BE2C (cell line): Measurements from ENCODE around the gene SERPINE2.

Experiments
- DNase-seq: peaks from one replicate; pipeline ENCODE4 v3.0.0-alpha.2; 2020
- H3K27me3 ChIP-seq: fragments of 250-450 bp; sonication (Bioruptor Pico); 2 replicates; pipeline ENCODE4 v1.5.1; 2020; ENCODE audit warnings: mild to moderate bottlenecking
- H3K36me3 ChIP-seq: fragments of 250-450 bp; sonication (Bioruptor Pico); 2 replicates; pipeline ENCODE4 v1.5.1; 2020; ENCODE audit warnings: mild to moderate bottlenecking
- H3K4me1 ChIP-seq: fragments of 250-450 bp; sonication (Bioruptor Pico); 2 replicates; pipeline ENCODE4 v1.5.1; 2020
- H3K4me3 ChIP-seq: 2 replicates; pipeline ENCODE4 v1.5.1; 2011; ENCODE audit warnings: low read depth, low read length
- H3K9me3 ChIP-seq: fragments of 250-450 bp; sonication (Bioruptor Pico); 2 replicates; pipeline ENCODE4 v1.5.1; 2020
- TF ChIP-seq, protein P1 (sequence below): IDR thresholded peaks from 2 replicates; pipeline ENCODE4 v1.5.1; 2012; ENCODE audit warnings: mild to moderate bottlenecking, low read depth, low read length

Gene SERPINE2

DNA sequence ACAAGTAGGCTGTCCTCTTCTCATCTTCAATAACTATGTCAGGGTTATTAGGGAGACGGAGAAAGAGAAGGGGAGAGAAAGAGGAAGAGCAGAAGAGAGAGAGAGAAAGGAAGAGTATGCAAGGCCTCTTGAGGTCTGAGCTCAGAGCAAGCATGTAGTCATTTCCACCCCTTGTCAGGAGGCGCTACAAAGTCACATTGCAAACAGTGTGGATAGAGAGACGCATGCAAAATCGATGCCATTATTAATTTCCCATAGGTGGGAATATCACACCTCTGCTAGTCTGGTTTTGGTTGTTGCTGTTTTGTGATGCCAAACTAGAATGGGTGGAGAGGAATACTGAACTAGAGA lies 24.2 kb upstream of the SERPINE2 start:
- H3K4me1 ChIP-seq: no peaks in the 10 kb centered on the region
- H3K36me3 ChIP-seq: no peaks in the 10 kb centered on the region
- H3K27me3 ChIP-seq: no peaks in the 10 kb centered on the region; the same call in 1 of the 2 replicates
- no peaks in the 10 kb centered on the region for H3K9me3 ChIP-seq
- H3K4me3 ChIP-seq: no peak overlapping the region
- no peak for DNase-seq
- TF ChIP-seq, protein P1, sequence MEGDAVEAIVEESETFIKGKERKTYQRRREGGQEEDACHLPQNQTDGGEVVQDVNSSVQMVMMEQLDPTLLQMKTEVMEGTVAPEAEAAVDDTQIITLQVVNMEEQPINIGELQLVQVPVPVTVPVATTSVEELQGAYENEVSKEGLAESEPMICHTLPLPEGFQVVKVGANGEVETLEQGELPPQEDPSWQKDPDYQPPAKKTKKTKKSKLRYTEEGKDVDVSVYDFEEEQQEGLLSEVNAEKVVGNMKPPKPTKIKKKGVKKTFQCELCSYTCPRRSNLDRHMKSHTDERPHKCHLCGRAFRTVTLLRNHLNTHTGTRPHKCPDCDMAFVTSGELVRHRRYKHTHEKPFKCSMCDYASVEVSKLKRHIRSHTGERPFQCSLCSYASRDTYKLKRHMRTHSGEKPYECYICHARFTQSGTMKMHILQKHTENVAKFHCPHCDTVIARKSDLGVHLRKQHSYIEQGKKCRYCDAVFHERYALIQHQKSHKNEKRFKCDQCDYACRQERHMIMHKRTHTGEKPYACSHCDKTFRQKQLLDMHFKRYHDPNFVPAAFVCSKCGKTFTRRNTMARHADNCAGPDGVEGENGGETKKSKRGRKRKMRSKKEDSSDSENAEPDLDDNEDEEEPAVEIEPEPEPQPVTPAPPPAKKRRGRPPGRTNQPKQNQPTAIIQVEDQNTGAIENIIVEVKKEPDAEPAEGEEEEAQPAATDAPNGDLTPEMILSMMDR: no peak

GRCh38 chr2:224062481-224063297 lies 23.6 kb upstream of the SERPINE2 start:
- no peak for DNase-seq
- no peaks in the 10 kb centered on the region for H3K9me3 ChIP-seq
- no peaks in the 10 kb centered on the region; the same call in 1 of the 2 replicates for H3K27me3 ChIP-seq
- TF ChIP-seq, protein P1: no peak
- H3K36me3 ChIP-seq: no peaks in the 10 kb centered on the region
- no peak overlapping the region for H3K4me3 ChIP-seq
- H3K4me1 ChIP-seq: no peaks in the 10 kb centered on the region

DNA sequence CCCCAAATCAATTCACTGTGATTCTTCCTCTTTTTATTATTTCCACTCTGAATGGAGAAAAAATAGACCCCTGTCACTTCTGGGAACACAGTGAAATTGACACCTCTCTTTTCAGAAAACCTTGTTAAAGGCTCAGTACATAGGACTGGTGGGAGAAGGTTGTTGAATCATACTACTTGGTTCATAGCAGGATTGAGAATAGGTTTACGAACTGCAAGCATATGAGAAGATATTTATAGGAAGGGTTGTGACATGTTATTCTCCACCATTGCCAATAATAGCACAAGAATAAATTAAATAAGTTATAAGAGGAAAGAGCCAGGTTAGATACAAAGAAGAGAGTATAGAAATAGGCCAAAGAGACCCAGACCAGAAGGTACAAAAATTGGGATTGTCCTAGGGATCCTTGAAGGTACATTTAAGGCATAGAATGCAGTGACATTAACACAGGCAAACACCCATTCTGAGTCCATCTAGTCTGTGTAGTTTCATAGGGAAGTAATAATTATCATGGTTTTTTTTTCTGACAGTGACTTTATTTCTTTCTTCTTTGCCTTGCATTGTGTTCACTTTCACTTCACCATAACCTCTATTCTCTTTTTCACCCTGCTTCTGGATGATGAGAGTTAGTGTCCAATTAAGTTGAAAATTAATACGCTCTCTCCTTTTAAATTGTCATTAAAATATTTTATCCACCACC lies 21.8 kb upstream of the SERPINE2 start:
- TF ChIP-seq, protein P1: no peak
- Histone ChIP-seq H3K4me3 (no peak overlapping the region), H3K9me3 (no peaks in the 10 kb centered on the region), H3K36me3 (no peaks in the 10 kb centered on the region), H3K27me3 (no peaks in the 10 kb centered on the region; the same call in 1 of the 2 replicates), H3K4me1 (no peaks in the 10 kb centered on the region)
- DNase-seq: no peak

- Histone ChIP-seq H3K36me3 (no peaks in the 10 kb centered on the region), H3K27me3 (no peaks in the 10 kb centered on the region), H3K4me1 (no peaks in the 10 kb centered on the region), H3K4me3 (no peak overlapping the region), H3K9me3 (no peaks in the 10 kb centered on the region)
- TF ChIP-seq, protein P1: no peak
- DNase-seq: no peak
Observed at GRCh38 chr2:224059178-224059577, 20.1 kb upstream of the SERPINE2 start.

GRCh38 chr2:224058048-224058775 lies 19.1 kb upstream of the SERPINE2 start:
- H3K36me3 ChIP-seq: no peaks in the 10 kb centered on the region
- no peaks in the 10 kb centered on the region for H3K27me3 ChIP-seq
- H3K9me3 ChIP-seq: no peaks in the 10 kb centered on the region
- TF ChIP-seq, protein P1: 0 out of 2 replicates have a peak, but pooled peaks have one; percentile 21
- DNase-seq: no peak
- no peaks in the 10 kb centered on the region for H3K4me1 ChIP-seq
- no peak overlapping the region for H3K4me3 ChIP-seq
